GM19099 (cell line): ENCODE results near the gene KCNJ11.

Experiments used
- POLR2A ChIP-seq: IDR thresholded peaks from 3 replicates; pipeline ENCODE4 v1.6.1; 2011; ENCODE audit warnings: low read depth; ENCODE audit not compliant: insufficient read length; ENCODE audit errors: extremely low read depth

Gene KCNJ11

GRCh38 chr11:17412488-17413180 is 24.2 kb upstream of the KCNJ11 start:
- TF ChIP-seq POLR2A: no peak

- no peak for TF ChIP-seq POLR2A
These were observed 23.0 kb upstream of the KCNJ11 start for GRCh38 chr11:17411418-17411817.

- no peak for TF ChIP-seq POLR2A
These were observed 22.3 kb upstream of the KCNJ11 start for GRCh38 chr11:17410606-17411379.

GRCh38 chr11:17408641-17409040 is 20.2 kb upstream of the KCNJ11 start:
- no peak for TF ChIP-seq POLR2A

GRCh38 chr11:17408026-17408425 is 19.6 kb upstream of the KCNJ11 start:
- no peak for TF ChIP-seq POLR2A

- no peak for TF ChIP-seq POLR2A
These were observed 19.1 kb upstream of the KCNJ11 start for GRCh38 chr11:17407575-17407974.

- TF ChIP-seq POLR2A: no peak
These were observed 18.3 kb upstream of the KCNJ11 start for GRCh38 chr11:17406818-17407149.

- TF ChIP-seq POLR2A: no peak
These were observed 17.8 kb upstream of the KCNJ11 start for GRCh38 chr11:17406082-17406817.

GRCh38 chr11:17405232-17406005 is 17.0 kb upstream of the KCNJ11 start:
- TF ChIP-seq POLR2A: no peak

- no peak for TF ChIP-seq POLR2A
These were observed 15.7 kb upstream of the KCNJ11 start for GRCh38 chr11:17403980-17404759.

GRCh38 chr11:17402486-17402885 is 14.0 kb upstream of the KCNJ11 start:
- TF ChIP-seq POLR2A: no peak

- no peak for TF ChIP-seq POLR2A
These were observed 13.4 kb upstream of the KCNJ11 start for GRCh38 chr11:17401841-17402240.

GRCh38 chr11:17401316-17401715 is 12.9 kb upstream of the KCNJ11 start:
- TF ChIP-seq POLR2A: no peak

- no peak for TF ChIP-seq POLR2A
These were observed 11.8 kb upstream of the KCNJ11 start for GRCh38 chr11:17400048-17400775.
